GM20000 (cell line): ENCODE data around the gene FKBP5.
A peak's percentile ranks its signal among the peaks of the same experiment; 100 is the strongest.

Experiments
- DNase-seq: peaks from one replicate; pipeline ENCODE4 v3.0.0; 2012; ENCODE audit warnings: low spot score
- CTCF ChIP-seq: IDR thresholded peaks from 2 replicates; pipeline ENCODE4 v1.5.1; 2012; ENCODE audit warnings: mild to moderate bottlenecking, control low read depth; ENCODE audit errors: extremely low read depth, missing control alignments

FKBP5 gene

GRCh38 chr6:35586542-35586941, 102.2 kb downstream of the FKBP5 start:
- no peak for TF ChIP-seq CTCF
- no peak for DNase-seq

- no peak for DNase-seq
- no peak for TF ChIP-seq CTCF
These were observed 103.1 kb downstream of the FKBP5 start for GRCh38 chr6:35585658-35586057.

GRCh38 chr6:35583893-35584688, 104.6 kb downstream of the FKBP5 start:
- DNase-seq = peak; percentile 48
- TF ChIP-seq CTCF = peak; percentile 67

- no peak for TF ChIP-seq CTCF
- no peak for DNase-seq
These were observed 106.4 kb downstream of the FKBP5 start for GRCh38 chr6:35582315-35582714.

- TF ChIP-seq CTCF = no peak
- DNase-seq = no peak
These were observed 107.1 kb downstream of the FKBP5 start for GRCh38 chr6:35581633-35582032.

GRCh38 chr6:35580836-35581235, 107.9 kb downstream of the FKBP5 start:
- DNase-seq = no peak
- no peak for TF ChIP-seq CTCF

GRCh38 chr6:35576682-35577081, 112.0 kb downstream of the FKBP5 start:
- no peak for TF ChIP-seq CTCF
- no peak for DNase-seq
